Measurements from ENCODE around the gene FFAR3. TPM values are rescaled to one million over a fixed set of nuclear protein-coding genes. Genes with fewer than 3 reads are reported as not detected.

The FFAR3 gene, protein sequence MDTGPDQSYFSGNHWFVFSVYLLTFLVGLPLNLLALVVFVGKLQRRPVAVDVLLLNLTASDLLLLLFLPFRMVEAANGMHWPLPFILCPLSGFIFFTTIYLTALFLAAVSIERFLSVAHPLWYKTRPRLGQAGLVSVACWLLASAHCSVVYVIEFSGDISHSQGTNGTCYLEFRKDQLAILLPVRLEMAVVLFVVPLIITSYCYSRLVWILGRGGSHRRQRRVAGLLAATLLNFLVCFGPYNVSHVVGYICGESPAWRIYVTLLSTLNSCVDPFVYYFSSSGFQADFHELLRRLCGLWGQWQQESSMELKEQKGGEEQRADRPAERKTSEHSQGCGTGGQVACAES
- not detected in 2 replicates for total RNA-seq

DNA sequence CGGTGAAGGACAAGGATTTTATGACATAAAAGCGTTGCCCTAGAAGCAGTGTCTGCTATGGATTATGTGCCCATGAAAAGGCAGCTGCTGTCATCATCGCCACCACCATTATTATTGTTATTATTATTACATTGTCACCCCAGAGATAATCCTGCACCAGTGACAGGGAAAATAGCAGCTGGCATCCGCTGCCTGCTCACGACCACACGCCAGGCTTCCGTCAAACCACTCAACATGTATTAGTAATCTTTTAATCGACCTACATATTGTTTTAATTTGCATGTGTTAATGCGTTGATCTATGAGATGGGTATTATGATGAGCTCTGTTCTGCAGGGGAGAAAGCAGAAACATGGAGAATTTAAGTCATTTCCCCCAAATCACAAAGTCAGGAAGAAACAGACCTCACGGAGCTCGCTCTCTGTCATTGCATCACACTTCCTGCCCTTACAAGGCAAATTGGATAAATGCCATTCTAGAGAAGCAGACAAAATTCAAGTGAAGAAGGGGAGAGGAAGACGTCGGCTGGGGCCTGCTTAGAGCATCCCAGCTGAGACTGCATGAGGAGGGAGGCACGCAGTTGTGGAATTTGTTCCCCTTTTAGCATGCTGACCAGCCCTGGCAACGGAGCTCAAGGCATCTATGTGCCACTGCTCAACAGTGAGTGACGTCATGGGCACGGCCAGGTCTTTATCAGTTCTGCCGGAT, at the start of gene FFAR3:
TSS of gene FFAR3 (plus strand) at position 594 of the 707 bp plus-strand sequence. CDS start 431 bp downstream, outside the sequence.

DNA sequence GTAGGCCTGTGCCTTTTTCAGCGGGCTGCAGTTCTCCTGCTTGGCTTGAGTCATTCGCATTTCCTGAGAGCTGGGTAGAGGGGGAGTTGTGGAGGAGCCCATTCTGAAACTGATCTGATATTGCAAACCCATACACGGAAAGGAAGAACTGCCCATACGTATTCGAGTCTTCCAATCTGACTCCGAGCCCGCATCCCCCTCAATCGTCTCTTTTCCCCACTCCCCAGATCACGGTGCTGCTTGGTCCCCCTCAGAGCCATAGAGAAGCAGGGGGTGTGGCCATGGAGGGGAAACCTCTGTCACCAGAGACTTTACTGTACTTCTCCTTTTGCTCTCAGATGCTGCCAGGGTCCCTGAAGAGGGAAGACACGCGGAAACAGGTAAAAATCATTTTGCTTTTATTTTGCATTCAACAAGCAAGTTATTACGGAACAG, 29.4 kb upstream of the FFAR3 start, which contains the start of gene CD22:
TSS of gene CD22 (plus strand) at position 337 of the 435 bp plus-strand sequence. CDS start 2,854 bp downstream, outside the sequence.

DNA sequence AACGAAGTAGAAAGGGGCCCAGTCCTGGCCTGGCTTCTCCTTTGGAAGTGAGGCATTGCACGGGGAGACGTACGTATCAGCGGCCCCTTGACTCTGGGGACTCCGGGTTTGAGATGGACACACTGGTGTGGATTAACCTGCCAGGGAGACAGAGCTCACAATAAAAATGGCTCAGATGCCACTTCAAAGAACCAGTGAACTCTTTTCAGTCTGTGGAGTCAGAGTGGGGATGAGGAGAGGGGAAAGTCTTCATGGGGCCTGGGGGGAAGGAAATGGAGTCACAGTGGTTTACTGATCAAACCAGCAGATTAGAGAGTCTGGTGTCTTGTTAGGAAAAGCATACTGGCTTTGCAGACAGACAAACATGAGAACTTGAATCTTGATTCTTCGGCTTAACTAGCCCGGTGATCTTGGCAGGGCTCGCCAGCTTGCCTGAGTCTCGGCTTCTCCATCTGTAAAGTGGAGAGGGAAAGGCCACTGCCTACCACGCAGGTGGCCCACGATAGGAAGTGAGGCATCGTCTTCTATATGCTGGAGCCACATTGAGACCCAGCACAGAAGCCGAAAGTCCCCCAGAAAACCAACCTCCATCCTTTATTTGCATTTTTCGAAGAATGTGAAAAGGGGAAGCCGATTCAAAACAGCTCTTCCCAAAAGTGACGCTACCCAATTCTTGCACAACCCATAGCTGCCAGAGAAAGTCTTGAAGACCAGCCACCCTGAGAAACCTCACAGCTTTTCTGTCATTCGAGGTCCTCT, 10.9 kb upstream of the FFAR3 start, which contains the start of gene FFAR1:
TSS of gene FFAR1 (plus strand) at position 732 of the 759 bp plus-strand sequence. CDS start 3,650 bp downstream, outside the sequence.

DNA sequence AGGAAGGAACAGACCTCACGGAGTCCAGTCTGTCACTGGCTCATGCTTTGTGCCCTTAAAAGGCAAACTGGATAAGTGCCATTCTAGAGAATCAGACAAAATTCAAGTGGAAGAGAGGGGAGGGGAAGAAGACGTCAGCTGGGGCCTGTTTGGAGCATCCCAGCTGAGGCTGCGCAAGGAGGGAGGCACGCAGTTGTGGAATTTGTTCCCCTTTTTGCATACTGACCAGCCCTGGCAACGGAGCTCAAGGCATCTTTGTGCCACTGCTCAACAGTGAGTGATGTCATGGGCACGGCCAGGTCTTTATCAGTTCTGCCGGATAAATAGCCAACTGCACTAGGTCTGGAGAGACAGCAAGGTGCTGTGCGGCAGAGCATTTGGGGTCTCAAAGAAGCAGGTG, 12.5 kb downstream of the FFAR3 start, which contains the start of gene GPR42:
TSS of gene GPR42 (plus strand) at position 347 of the 400 bp plus-strand sequence. CDS start 292 bp downstream, outside the sequence.

Other genes starting within 250 kb of the FFAR3 start
- gene FXYD3, start 242.6 kb upstream of the FFAR3 start, total RNA-seq: 346 and 846 TPM in 2 replicates
- under 0.01 TPM in 1 of 2 replicates, not detected in the other for gene LGI4, start 223.4 kb upstream of the FFAR3 start, total RNA-seq
- not detected in 2 replicates for gene FXYD1, start 219.6 kb upstream of the FFAR3 start, total RNA-seq
- not detected in 2 replicates for gene FXYD7, start 215.2 kb upstream of the FFAR3 start, total RNA-seq
- 8.2 and 12.8 TPM in 2 replicates for gene FXYD5, start 203.7 kb upstream of the FFAR3 start, total RNA-seq
- not detected in 2 replicates for gene FAM187B, start 129.7 kb upstream of the FFAR3 start, total RNA-seq
- gene LSR, start 109.5 kb upstream of the FFAR3 start, total RNA-seq: 45.0 and 50.6 TPM in 2 replicates
- 41.4 and 53.7 TPM in 2 replicates for gene USF2, start 89.5 kb upstream of the FFAR3 start, total RNA-seq
- under 0.01 TPM in 1 of 2 replicates, not detected in the other for gene HAMP, start 75.9 kb upstream of the FFAR3 start, total RNA-seq
- gene MAG, start 66.3 kb upstream of the FFAR3 start, total RNA-seq: not detected in 2 replicates
- not detected in 2 replicates for gene CD22, start 29.3 kb upstream of the FFAR3 start, total RNA-seq
- under 0.01 TPM in 1 of 2 replicates, not detected in the other for gene FFAR1, start 10.6 kb upstream of the FFAR3 start, total RNA-seq
- gene GPR42, start 12.6 kb downstream of the FFAR3 start, total RNA-seq: not detected in 2 replicates
- gene FFAR2, start 89.8 kb downstream of the FFAR3 start, total RNA-seq: 0.24 TPM in 1 of 2 replicates, not detected in the other
- gene KRTDAP, start 132.0 kb downstream of the FFAR3 start, total RNA-seq: 3.1 TPM in 1 of 2 replicates, not detected in the other
- 75.0 and 131 TPM in 2 replicates for gene DMKN, start 155.2 kb downstream of the FFAR3 start, total RNA-seq
- 2.3 and 16.6 TPM in 2 replicates for gene SBSN, start 169.9 kb downstream of the FFAR3 start, total RNA-seq
- not detected in 2 replicates for gene GAPDHS, start 175.0 kb downstream of the FFAR3 start, total RNA-seq
- gene TMEM147, start 187.2 kb downstream of the FFAR3 start, total RNA-seq: 132 and 141 TPM in 2 replicates
- not detected in 2 replicates for gene ATP4A, start 205.2 kb downstream of the FFAR3 start, total RNA-seq
- not detected in 2 replicates for gene PMIS2, start 227.7 kb downstream of the FFAR3 start, total RNA-seq

Data from tracheal epithelial cell (primary cell).